Thyroid gland (tissue), 4 donors: ENCODE measurements around the gene BRPF3. TPM values are rescaled to one million over a fixed set of nuclear protein-coding genes. Genes with fewer than 3 reads are reported as not detected.

ENCODE experiments used
- DNase-seq, 2 donors: peaks; one replicate each; pipeline ENCODE4 v3.0.0-alpha.2; 2019
- H3K27ac ChIP-seq, 3 donors: fragments of 200-600 bp; sonication (generic); 1 replicate in 2 of 3; 2 replicates in 1 of 3; pipeline ENCODE4 v1.5.1; 2016 to 2019; ENCODE audit warnings: mild to moderate bottlenecking in 1 of 3, moderate library complexity in 1 of 3
- H3K27me3 ChIP-seq: fragments of 200-600 bp; sonication (generic); one replicate; pipeline ENCODE4 v1.5.1; 2019
- H3K36me3 ChIP-seq, 2 donors: fragments of 200-600 bp; sonication (generic); one replicate each; pipeline ENCODE4 v1.5.1; 2016 to 2019
- H3K4me1 ChIP-seq, 2 donors: fragments of 200-600 bp; sonication (generic); one replicate each; pipeline ENCODE4 v1.5.1; 2017 to 2019
- H3K4me3 ChIP-seq, 3 donors: fragments of 200-600 bp; sonication (generic); replicated peaks in 1 of 3; 1 replicate in 2 of 3; 2 replicates in 1 of 3; pipeline ENCODE4 v1.5.1; 2016; ENCODE audit warnings: mild to moderate bottlenecking in 1 of 3
- H3K9me3 ChIP-seq: fragments of 200-600 bp; sonication (generic); one replicate; pipeline ENCODE4 v1.5.1; 2017
- POLR2A ChIP-seq, 2 donors: fragments of 450-650 bp; IDR thresholded peaks; one replicate each; pipeline ENCODE4 v1.6.1; 2017; ENCODE audit warnings: antibody characterized with exemption in 2 of 2, mild to moderate bottlenecking in 2 of 2, moderate library complexity in 1 of 2
- WGBS, 2 donors: methylation state at CpG; one replicate each; pipeline ENCODE4 v1.1.5; 2017; 5-methylcytosine and 5-hydroxymethylcytosine counted together
- intact Hi-C: fragments of 100-400 bp; cut with DNase I; formaldehyde crosslinking; loops from one replicate; pipeline ENCODE4 v1.15.1; 2023
- total RNA-seq, 4 donors: library from RNA; depleted of rRNA; stranded (reverse); fragments of >200 nt; gene quantifications; one replicate each; pipeline ENCODE4 v1.2.3, GENCODE V29; 2016
- TF ChIP-seq, protein P1 (sequence below), 6 experiments: fragments of 200-600 bp in 3 of 6; fragments of 450-650 bp in 3 of 6; sonication (generic) in 3 of 6; IDR thresholded peaks; one replicate each; pipeline ENCODE4 v1.5.1; 2016 to 2019; ENCODE audit warnings: antibody characterized with exemption in 6 of 6, mild to moderate bottlenecking in 2 of 6, inconsistent platforms in 1 of 6, moderate library complexity in 1 of 6

BRPF3 gene
- total RNA-seq, 4 donors from 2014 or later: 21.5 to 55.1 (median 35.3) TPM

DNA sequence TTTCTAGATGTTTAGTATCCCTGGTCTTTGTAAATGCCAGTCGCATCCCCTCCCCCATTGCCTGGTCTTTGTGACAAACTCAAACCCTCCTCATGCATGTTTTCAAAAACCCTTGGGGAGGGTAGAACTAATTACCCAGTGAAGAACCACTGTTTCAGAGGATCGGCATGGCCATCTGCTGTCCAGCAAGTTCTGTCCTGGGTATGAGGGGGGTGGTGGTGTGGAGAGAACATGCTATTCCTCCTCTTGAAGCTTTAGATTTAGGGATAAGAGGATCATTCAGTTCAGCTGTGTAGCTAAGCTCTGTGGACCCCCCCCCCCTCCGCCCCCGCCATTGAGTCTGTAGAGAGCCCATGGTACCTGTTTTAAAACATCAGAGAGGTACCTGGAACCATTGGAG, 5.6 kb downstream of the BRPF3 start:
- no peak overlapping the region for H3K27ac ChIP-seq
- intact Hi-C loops: no loop called here
- no peaks in the 10 kb centered on the region for H3K27me3 ChIP-seq
- H3K36me3 ChIP-seq: peaks cover 19 to 24% of the 10 kb centered on the region in 2 donors
- no peaks in the 10 kb centered on the region for H3K9me3 ChIP-seq
- 94 to 98% methylated on average over 4 of the region's 4 CpGs for WGBS, 2 donors
- no peak for DNase-seq
- TF ChIP-seq, protein P1, sequence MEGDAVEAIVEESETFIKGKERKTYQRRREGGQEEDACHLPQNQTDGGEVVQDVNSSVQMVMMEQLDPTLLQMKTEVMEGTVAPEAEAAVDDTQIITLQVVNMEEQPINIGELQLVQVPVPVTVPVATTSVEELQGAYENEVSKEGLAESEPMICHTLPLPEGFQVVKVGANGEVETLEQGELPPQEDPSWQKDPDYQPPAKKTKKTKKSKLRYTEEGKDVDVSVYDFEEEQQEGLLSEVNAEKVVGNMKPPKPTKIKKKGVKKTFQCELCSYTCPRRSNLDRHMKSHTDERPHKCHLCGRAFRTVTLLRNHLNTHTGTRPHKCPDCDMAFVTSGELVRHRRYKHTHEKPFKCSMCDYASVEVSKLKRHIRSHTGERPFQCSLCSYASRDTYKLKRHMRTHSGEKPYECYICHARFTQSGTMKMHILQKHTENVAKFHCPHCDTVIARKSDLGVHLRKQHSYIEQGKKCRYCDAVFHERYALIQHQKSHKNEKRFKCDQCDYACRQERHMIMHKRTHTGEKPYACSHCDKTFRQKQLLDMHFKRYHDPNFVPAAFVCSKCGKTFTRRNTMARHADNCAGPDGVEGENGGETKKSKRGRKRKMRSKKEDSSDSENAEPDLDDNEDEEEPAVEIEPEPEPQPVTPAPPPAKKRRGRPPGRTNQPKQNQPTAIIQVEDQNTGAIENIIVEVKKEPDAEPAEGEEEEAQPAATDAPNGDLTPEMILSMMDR (IDR thresholded peaks at IDR 0.05): no peak
- TF ChIP-seq POLR2A (IDR thresholded peaks at IDR 0.05): no peak
- no peak overlapping the region for H3K4me3 ChIP-seq
- peaks cover 10 to 15% of the 10 kb centered on the region in 2 donors for H3K4me1 ChIP-seq

DNA sequence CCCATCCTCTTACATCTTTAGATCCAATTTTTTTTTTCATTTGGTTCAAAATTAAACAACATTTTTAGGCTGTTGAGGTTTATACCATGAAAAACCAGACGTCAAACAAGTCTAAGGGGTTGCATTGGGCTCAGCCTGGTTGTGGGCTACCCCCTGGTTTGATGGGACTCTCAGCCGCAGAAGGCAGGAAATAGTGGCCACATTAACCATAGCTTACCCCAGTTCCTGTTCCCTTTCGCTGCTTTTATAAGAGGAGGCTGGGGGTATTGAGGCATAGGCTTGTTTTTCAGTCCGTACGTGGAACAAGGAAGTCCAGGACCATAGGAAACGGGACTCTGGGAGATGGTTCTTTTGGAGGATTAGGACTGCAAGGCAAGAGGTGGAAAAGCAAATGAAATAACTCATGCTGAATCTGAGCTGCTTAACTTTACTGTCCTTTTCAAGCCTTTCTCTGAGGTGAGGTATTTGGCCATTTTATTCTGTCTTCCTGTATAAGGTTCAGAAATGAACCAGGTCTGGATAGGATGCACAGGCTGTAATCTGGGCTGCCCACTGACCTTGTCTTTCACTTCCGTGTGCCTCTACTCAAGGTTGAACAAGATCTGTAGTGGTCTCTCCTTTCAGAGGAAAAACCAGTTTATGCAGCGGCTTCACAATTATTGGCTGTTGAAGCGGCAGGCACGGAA, 7.7 kb downstream of the BRPF3 start:
- Histone ChIP-seq H3K4me3 (no peak overlapping the region), H3K36me3 (peaks cover 34 to 44% of the 10 kb centered on the region in 2 donors), H3K27ac (no peak overlapping the region), H3K9me3 (no peaks in the 10 kb centered on the region), H3K4me1 (peaks cover 0 to 7% of the 10 kb centered on the region in 2 donors), H3K27me3 (no peaks in the 10 kb centered on the region)
- TF ChIP-seq, protein P1 (IDR thresholded peaks at IDR 0.05): no peak
- TF ChIP-seq POLR2A (IDR thresholded peaks at IDR 0.05): no peak
- 59 to 60% methylated on average over 10 of the region's 10 CpGs for WGBS, 2 donors
- intact Hi-C loops: no loop called here
- peak; percentile 39 to 43 for DNase-seq

DNA sequence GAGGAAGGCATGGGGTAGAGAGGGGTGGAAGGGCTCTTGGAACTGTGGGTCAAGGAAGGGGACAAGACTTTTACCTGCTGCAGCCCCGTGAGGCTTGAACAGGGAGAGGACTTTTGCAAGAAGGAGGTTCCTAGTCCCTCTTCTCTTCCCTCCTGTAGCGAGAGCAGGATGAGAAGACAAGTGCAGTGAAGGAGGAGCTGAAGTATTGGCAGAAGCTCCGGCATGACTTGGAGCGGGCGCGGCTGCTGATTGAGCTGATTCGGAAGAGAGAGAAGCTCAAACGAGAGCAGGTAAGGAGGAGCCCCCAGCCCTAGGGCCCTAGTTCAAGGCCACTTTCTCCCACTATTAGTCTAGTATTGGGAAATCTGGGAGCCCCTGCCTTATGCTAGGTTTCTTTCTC, 10.6 kb downstream of the BRPF3 start:
- Histone ChIP-seq H3K27ac (no peak overlapping the region), H3K9me3 (no peaks in the 10 kb centered on the region), H3K4me3 (no peak overlapping the region), H3K36me3 (peaks cover 50 to 57% of the 10 kb centered on the region in 2 donors), H3K4me1 (peaks cover 0 to 4% of the 10 kb centered on the region in 2 donors), H3K27me3 (no peaks in the 10 kb centered on the region)
- DNase-seq: no peak
- intact Hi-C loops: no loop called here
- WGBS, 2 donors: 92 to 95% methylated on average over 8 of the region's 8 CpGs
- no peak for TF ChIP-seq POLR2A (IDR thresholded peaks at IDR 0.05)
- TF ChIP-seq, protein P1 (IDR thresholded peaks at IDR 0.05): no peak

DNA sequence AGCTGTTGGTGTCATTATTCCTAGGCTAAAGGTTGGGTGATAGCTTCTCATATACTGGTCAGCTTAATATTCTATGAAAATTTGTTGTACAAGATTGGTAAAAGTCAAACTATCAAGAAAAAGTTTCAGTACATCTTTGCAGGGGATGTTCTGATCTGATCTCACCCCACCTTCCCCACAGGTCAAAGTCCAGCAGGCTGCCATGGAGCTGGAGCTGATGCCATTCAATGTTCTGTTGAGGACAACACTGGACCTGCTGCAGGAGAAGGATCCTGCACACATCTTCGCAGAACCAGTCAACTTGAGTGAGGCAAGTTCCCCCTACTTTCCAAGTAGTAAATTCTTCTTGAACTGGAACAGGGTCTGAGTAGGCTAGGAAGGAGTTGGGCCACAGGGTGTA, 13.1 kb downstream of the BRPF3 start:
- no peak for DNase-seq
- 86 to 94% methylated on average over 1 of the region's 1 CpG for WGBS, 2 donors
- no peaks in the 10 kb centered on the region for H3K9me3 ChIP-seq
- H3K27ac ChIP-seq: no peak overlapping the region
- H3K4me1 ChIP-seq: peaks cover 0 to 2% of the 10 kb centered on the region in 2 donors
- H3K4me3 ChIP-seq: no peak overlapping the region
- peaks cover 62 to 70% of the 10 kb centered on the region in 2 donors for H3K36me3 ChIP-seq
- no peaks in the 10 kb centered on the region for H3K27me3 ChIP-seq
- TF ChIP-seq, protein P1 (IDR thresholded peaks at IDR 0.05): no peak
- no peak for TF ChIP-seq POLR2A (IDR thresholded peaks at IDR 0.05)
- intact Hi-C loops: no loop called here

DNA sequence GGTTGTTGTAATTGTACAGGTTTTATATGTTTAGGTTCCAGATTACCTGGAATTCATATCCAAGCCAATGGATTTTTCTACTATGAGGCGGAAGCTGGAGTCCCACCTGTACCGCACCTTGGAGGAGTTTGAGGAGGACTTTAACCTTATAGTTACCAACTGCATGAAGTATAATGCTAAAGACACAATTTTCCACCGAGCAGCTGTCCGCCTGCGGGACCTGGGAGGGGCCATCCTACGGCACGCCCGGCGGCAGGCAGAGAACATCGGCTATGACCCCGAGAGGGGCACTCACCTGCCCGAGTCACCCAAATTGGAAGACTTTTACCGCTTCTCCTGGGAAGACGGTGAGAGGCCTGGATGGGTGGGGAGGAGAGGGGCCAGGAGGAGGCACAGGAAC, 13.6 kb downstream of the BRPF3 start:
- H3K27me3 ChIP-seq: no peaks in the 10 kb centered on the region
- intact Hi-C loops: no loop called here
- peaks cover 60 to 71% of the 10 kb centered on the region in 2 donors for H3K36me3 ChIP-seq
- no peak overlapping the region for H3K4me3 ChIP-seq
- DNase-seq: no peak
- H3K9me3 ChIP-seq: no peaks in the 10 kb centered on the region
- H3K27ac ChIP-seq: no peak overlapping the region
- WGBS, 2 donors: 94 to 96% methylated on average over 14 of the region's 14 CpGs
- TF ChIP-seq, protein P1 (IDR thresholded peaks at IDR 0.05): no peak
- no peak for TF ChIP-seq POLR2A (IDR thresholded peaks at IDR 0.05)
- H3K4me1 ChIP-seq: no peaks in the 10 kb centered on the region
